Upper lobe of left lung (tissue), 6 donors: Measurements from ENCODE around the gene SAMD1. TPM values are rescaled to one million over a fixed set of nuclear protein-coding genes. Genes with fewer than 3 reads are reported as not detected.

ENCODE experiments used
- ATAC-seq, 2 donors: fragments of 200-7000 bp; cut with Tn5 transposase; one replicate each; pipeline ENCODE4 v1.9.1; 2022; ENCODE audit warnings: mild to moderate bottlenecking in 2 of 2, moderate library complexity in 2 of 2; ENCODE audit not compliant: low FRiP score in 2 of 2
- DNase-seq, 2 donors: peaks; one replicate each; pipeline ENCODE4 v3.0.0-alpha.2; 2019 to 2020
- H3K27ac ChIP-seq, 4 donors: fragments of 200-600 bp; sonication (generic); one replicate each; pipeline ENCODE4 v1.5.1; 2016 to 2019
- H3K27me3 ChIP-seq, 4 donors: fragments of 200-600 bp; sonication (generic); one replicate each; pipeline ENCODE4 v1.5.1; 2017 to 2019
- H3K36me3 ChIP-seq, 4 donors: fragments of 200-600 bp; sonication (generic); one replicate each; pipeline ENCODE4 v1.5.1; 2016 to 2019
- H3K4me1 ChIP-seq, 4 donors: fragments of 200-600 bp; sonication (generic); one replicate each; pipeline ENCODE4 v1.5.1; 2018 to 2019
- H3K4me3 ChIP-seq, 4 donors: fragments of 200-600 bp; sonication (generic); one replicate each; pipeline ENCODE4 v1.5.1; 2017 to 2019; ENCODE audit warnings: mild to moderate bottlenecking in 2 of 4, moderate library complexity in 1 of 4
- H3K9me3 ChIP-seq, 4 donors: fragments of 200-600 bp; sonication (generic); one replicate each; pipeline ENCODE4 v1.5.1; 2018 to 2019
- CTCF ChIP-seq, 6 experiments: fragments of 450-650 bp in 4 of 6; fragments of 200-600 bp in 2 of 6; sonication (generic) in 2 of 6; IDR thresholded peaks; one replicate each; pipeline ENCODE4 v1.5.1; 2016 to 2019; ENCODE audit warnings: antibody characterized with exemption in 6 of 6
- EP300 ChIP-seq, 4 donors: sonication (generic); formaldehyde crosslinking; IDR thresholded peaks; one replicate each; pipeline ENCODE4 v1.5.1; 2017; ENCODE audit warnings: antibody characterized with exemption in 4 of 4, control low read depth in 2 of 4
- POLR2A ChIP-seq, 4 donors: fragments of 450-650 bp; IDR thresholded peaks; one replicate each; pipeline ENCODE4 v1.5.1; 2016 to 2017; ENCODE audit warnings: antibody characterized with exemption in 4 of 4, mild to moderate bottlenecking in 2 of 4
- POLR2AphosphoS5 ChIP-seq, 2 donors: sonication (generic); formaldehyde crosslinking; IDR thresholded peaks; one replicate each; pipeline ENCODE4 v1.5.1; 2017; ENCODE audit warnings: antibody characterized with exemption in 2 of 2
- WGBS, 2 donors: methylation state at CpG; one replicate each; pipeline ENCODE4 v1.1.5; 2017 to 2018; 5-methylcytosine and 5-hydroxymethylcytosine counted together
- total RNA-seq, 6 donors: library from RNA; depleted of rRNA in 4 of 6; stranded (reverse); fragments of >200 nt in 4 of 6; gene quantifications; one replicate each; pipeline versions ENCODE4 v1.1.0 to v1.2.1, GENCODE V29; 2016 to 2021
- donor health status: DM: no; HTN: no; CAD: no; lungs with moderate emphysema.
- donor health status: DM: no; HTN: yes; CAD: no; lungs with severe emphysema.

The SAMD1 gene
- total RNA-seq, 6 donors from 2014 or later = 17.8 to 62.8 (median 37.0) TPM

GRCh38 chr19:14081797-14082674, 8.5 kb downstream of the SAMD1 start:
- Histone ChIP-seq H3K9me3 (no peaks in the 10 kb centered on the region), H3K4me3 (peak overlapping the region; percentile 68 to 98 (median 71)), H3K27ac (peak overlapping the region; percentile 85 to 93 (median 88)), H3K27me3 (no peaks in the 10 kb centered on the region), H3K36me3 (peaks cover 0 to 5% (median 0%) of the 10 kb centered on the region in 4 donors), H3K4me1 (peaks cover 15 to 29% (median 19%) of the 10 kb centered on the region in 4 donors)
- peak in 1 of 2 donors; percentile 90 for DNase-seq
- 26 to 37% methylated on average over 13 to 21 of the region's 24 CpGs for WGBS, 2 donors
- ATAC-seq = peak; percentile 32 to 35
- TF ChIP-seq POLR2A (IDR thresholded peaks at IDR 0.05) (peak in 1 of 4 donors; percentile 0), EP300 (IDR thresholded peaks at IDR 0.05) (no peak)

DNA sequence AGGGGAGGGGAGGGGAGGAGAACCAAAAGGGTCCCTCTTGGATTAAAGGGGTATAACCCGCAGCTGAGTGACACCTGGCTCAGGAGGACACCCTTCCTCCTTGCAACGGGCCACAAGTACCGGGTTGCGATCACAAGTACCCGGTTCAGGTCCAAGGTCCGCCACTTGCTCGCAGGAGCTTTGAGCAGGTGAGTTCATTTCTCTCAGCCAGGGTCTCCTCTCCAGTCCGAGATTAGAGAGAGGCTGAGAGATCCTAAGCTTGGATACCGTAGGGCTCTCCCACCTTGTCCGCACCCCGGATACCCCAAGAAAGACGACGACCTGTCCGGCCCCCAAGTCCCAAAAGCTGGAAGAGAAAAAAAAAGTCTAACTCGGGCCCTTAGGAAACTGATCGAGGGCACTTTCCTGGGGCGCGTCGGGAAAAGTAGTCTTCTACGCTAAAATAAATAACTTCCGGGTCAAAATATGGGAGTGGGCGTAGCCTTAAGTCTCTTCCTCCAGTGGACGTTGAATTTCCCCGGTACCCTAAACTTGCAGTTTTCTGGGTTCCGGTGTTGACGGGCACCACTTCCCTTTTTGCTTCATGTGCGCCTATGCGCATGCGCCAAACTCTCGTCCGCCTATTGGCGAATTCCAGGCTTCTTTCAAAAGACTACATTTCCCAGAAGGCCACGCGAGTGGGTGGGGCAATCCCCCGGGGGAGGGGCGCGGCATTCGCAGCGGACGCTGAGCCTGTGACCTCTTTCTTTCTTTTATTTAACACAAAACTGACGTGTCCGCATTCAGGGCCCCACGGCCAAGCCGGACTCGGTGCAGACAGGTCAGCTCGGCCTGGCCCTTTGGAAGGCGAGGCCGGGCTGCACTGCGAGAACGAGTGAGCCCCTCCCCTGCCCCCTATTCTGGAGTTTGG, 9.4 kb downstream of the SAMD1 start:
- Histone ChIP-seq H3K4me1 (peaks cover 15 to 29% (median 20%) of the 10 kb centered on the region in 4 donors), H3K27me3 (no peaks in the 10 kb centered on the region), H3K36me3 (no peaks in the 10 kb centered on the region), H3K9me3 (no peaks in the 10 kb centered on the region), H3K4me3 (peak overlapping the region; percentile 68 to 98 (median 71)), H3K27ac (peak overlapping the region; percentile 88 to 93 (median 88))
- TF ChIP-seq CTCF (IDR thresholded peaks at IDR 0.05) (peak in 4 of 6 experiments; percentile 16 to 20 (median 18)), POLR2A (IDR thresholded peaks at IDR 0.05) (peak; percentile 27 to 82 (median 76)), POLR2AphosphoS5 (IDR thresholded peaks at IDR 0.05) (peak; percentile 81 to 88), EP300 (IDR thresholded peaks at IDR 0.05) (no peak)
- 0 to 1% methylated on average over 42 to 50 of the region's 50 CpGs for WGBS, 2 donors
- peak; percentile 96 to 97 for ATAC-seq
- peak; percentile 96 to 97 for DNase-seq

DNA sequence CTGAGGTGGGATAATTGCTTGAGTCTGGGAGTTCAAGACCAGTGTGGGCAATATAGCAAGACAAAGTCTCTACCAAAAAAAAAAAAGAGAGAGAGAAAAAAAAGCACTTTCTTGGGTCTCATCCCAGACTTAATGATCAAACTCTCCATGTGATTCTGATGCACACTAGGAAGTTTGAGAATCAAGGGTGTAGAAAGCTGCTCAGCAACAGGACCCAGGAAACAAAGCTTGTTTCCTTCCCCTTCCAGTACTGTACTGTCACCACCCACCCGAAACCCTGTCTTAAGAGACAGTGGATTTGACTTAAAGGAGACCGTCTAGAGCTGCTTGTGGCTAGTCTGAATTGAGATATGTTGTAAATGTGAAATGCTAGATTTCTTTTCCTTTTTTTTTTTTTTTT, 12.1 kb downstream of the SAMD1 start:
- H3K4me1 ChIP-seq = peaks cover 24 to 49% (median 39%) of the 10 kb centered on the region in 4 donors
- TF ChIP-seq POLR2A (IDR thresholded peaks at IDR 0.05) = no peak
- TF ChIP-seq POLR2AphosphoS5 (IDR thresholded peaks at IDR 0.05) = no peak
- TF ChIP-seq EP300 (IDR thresholded peaks at IDR 0.05) = no peak
- TF ChIP-seq CTCF (IDR thresholded peaks at IDR 0.05) = no peak
- peak overlapping the region in 2 of 4 donors; percentile 27 to 46 for H3K27ac ChIP-seq
- H3K36me3 ChIP-seq = no peaks in the 10 kb centered on the region
- 60 to 76% methylated on average over 2 of the region's 2 CpGs for WGBS, 2 donors
- H3K9me3 ChIP-seq = no peaks in the 10 kb centered on the region
- DNase-seq (no peak), ATAC-seq (no peak)
- no peaks in the 10 kb centered on the region for H3K27me3 ChIP-seq
- no peak overlapping the region for H3K4me3 ChIP-seq

- Histone ChIP-seq H3K4me3 (peak overlapping the region; percentile 56 to 68 (median 65)), H3K27me3 (no peaks in the 10 kb centered on the region), H3K9me3 (no peaks in the 10 kb centered on the region), H3K4me1 (peaks cover 23 to 46% (median 39%) of the 10 kb centered on the region in 4 donors), H3K36me3 (no peaks in the 10 kb centered on the region), H3K27ac (peak overlapping the region; percentile 81 to 95 (median 86))
- ATAC-seq (peak in 1 of 2 donors; percentile 7), DNase-seq (peak in 1 of 2 donors; percentile 78)
- TF ChIP-seq EP300 (IDR thresholded peaks at IDR 0.05) (no peak), POLR2AphosphoS5 (IDR thresholded peaks at IDR 0.05) (no peak), CTCF (IDR thresholded peaks at IDR 0.05) (no peak), POLR2A (IDR thresholded peaks at IDR 0.05) (no peak)
- WGBS, 2 donors = 1 to 2% methylated on average over 18 to 28 of the region's 44 CpGs
Measured at GRCh38 chr19:14073925-14074838, 16.4 kb downstream of the SAMD1 start.
